RWPE2 (cell line): ENCODE measurements around the gene ZNF423.

Experiments
- ATAC-seq: fragments of 200-7000 bp; cut with Tn5 transposase; 3 replicates; pipeline ENCODE4 v1.9.1; 2021; ENCODE audit warnings: low read depth
- DNase-seq: peaks from one replicate; pipeline ENCODE4 v3.0.0-alpha.2; 2020; ENCODE audit warnings: low spot score
- H3K27ac ChIP-seq: fragments of 450-650 bp; 2 replicates; pipeline ENCODE4 v1.5.1; 2017; ENCODE audit warnings: mild to moderate bottlenecking; ENCODE audit not compliant: poor library complexity, severe bottlenecking
- H3K27me3 ChIP-seq: fragments of 250-450 bp; sonication (Bioruptor Pico); 2 replicates; pipeline ENCODE4 v1.5.1; 2021; ENCODE audit warnings: mild to moderate bottlenecking, moderate library complexity; ENCODE audit not compliant: insufficient read depth, poor library complexity, severe bottlenecking
- H3K36me3 ChIP-seq: fragments of 250-450 bp; sonication (Bioruptor Pico); 2 replicates; pipeline ENCODE4 v1.5.1; 2020; ENCODE audit warnings: low read depth, mild to moderate bottlenecking, moderate library complexity
- H3K4me1 ChIP-seq: fragments of 250-450 bp; sonication (Bioruptor Pico); 2 replicates; pipeline ENCODE4 v1.5.1; 2021; ENCODE audit warnings: mild to moderate bottlenecking, moderate library complexity; ENCODE audit not compliant: insufficient read depth, poor library complexity, severe bottlenecking
- H3K4me3 ChIP-seq: fragments of 250-450 bp; sonication (Bioruptor Pico); 2 replicates; pipeline ENCODE4 v1.5.1; 2021; ENCODE audit warnings: mild to moderate bottlenecking, moderate library complexity; ENCODE audit not compliant: severe bottlenecking
- H3K9me3 ChIP-seq: fragments of 250-450 bp; sonication (Bioruptor Pico); 2 replicates; pipeline ENCODE4 v1.5.1; 2021; ENCODE audit warnings: mild to moderate bottlenecking, moderate library complexity; ENCODE audit not compliant: severe bottlenecking
- TF ChIP-seq, protein P1 (sequence below): fragments of 450-650 bp; IDR thresholded peaks from one replicate; pipeline ENCODE4 v1.5.1; 2017; ENCODE audit warnings: mild to moderate bottlenecking, moderate library complexity; ENCODE audit not compliant: poor library complexity, severe bottlenecking

Gene ZNF423

GRCh38 chr16:49839017-49839825, 16.7 kb downstream of the ZNF423 start:
- Histone ChIP-seq H3K36me3 (no peaks in the 10 kb centered on the region), H3K4me1 (no peaks in the 10 kb centered on the region), H3K4me3 (no peak overlapping the region), H3K9me3 (no peaks in the 10 kb centered on the region), H3K27ac (no peak overlapping the region), H3K27me3 (peaks cover 35% of the 10 kb centered on the region)
- DNase-seq (no peak), ATAC-seq (no peak)
- TF ChIP-seq, protein P1, sequence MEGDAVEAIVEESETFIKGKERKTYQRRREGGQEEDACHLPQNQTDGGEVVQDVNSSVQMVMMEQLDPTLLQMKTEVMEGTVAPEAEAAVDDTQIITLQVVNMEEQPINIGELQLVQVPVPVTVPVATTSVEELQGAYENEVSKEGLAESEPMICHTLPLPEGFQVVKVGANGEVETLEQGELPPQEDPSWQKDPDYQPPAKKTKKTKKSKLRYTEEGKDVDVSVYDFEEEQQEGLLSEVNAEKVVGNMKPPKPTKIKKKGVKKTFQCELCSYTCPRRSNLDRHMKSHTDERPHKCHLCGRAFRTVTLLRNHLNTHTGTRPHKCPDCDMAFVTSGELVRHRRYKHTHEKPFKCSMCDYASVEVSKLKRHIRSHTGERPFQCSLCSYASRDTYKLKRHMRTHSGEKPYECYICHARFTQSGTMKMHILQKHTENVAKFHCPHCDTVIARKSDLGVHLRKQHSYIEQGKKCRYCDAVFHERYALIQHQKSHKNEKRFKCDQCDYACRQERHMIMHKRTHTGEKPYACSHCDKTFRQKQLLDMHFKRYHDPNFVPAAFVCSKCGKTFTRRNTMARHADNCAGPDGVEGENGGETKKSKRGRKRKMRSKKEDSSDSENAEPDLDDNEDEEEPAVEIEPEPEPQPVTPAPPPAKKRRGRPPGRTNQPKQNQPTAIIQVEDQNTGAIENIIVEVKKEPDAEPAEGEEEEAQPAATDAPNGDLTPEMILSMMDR, result no peak

GRCh38 chr16:49838441-49839016, 17.4 kb downstream of the ZNF423 start:
- H3K27ac ChIP-seq, result no peak overlapping the region
- no peak for ATAC-seq
- H3K4me1 ChIP-seq, result no peaks in the 10 kb centered on the region
- H3K9me3 ChIP-seq, result no peaks in the 10 kb centered on the region
- H3K4me3 ChIP-seq, result no peak overlapping the region
- TF ChIP-seq, protein P1, result no peak
- H3K36me3 ChIP-seq, result no peaks in the 10 kb centered on the region
- peaks cover 35% of the 10 kb centered on the region for H3K27me3 ChIP-seq
- no peak for DNase-seq

DNA sequence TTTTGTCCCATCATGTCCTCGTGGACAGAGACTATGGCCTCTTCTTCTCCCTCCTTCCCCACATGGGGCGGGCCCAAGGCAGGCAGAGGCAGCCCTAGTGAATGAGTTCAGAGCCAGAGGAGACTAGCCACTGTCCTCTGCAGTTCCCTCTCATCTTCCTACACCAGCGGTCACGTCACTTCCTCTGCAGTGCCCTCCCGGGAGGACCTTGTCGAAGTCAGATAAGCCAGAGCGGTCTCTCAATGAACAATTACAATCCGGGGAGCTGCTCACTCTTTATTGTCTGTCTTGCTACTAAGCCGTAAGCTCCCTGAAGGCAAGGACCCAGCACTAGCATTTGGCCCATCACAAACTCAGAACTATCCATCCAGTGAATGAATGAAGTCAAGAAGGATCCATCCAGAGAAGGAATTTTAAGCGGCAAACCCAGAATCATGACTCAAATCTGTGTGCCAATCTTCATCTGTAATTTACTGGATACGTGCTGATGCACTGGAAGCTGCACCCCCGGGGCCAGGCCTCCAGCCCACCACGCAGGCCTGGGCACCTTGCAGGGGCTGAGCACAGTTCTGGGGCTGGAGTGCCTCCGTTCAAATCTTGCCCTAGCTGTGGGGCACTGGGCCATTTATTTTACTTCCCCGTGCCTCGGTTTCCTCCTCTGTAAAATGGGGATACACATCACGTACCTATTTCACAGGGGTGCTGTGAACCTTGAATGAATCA, 18.1 kb downstream of the ZNF423 start:
- peaks cover 35% of the 10 kb centered on the region for H3K27me3 ChIP-seq
- no peak overlapping the region for H3K27ac ChIP-seq
- H3K4me3 ChIP-seq, result no peak overlapping the region
- H3K4me1 ChIP-seq, result no peaks in the 10 kb centered on the region
- no peaks in the 10 kb centered on the region for H3K9me3 ChIP-seq
- DNase-seq (no peak), ATAC-seq (no peak)
- TF ChIP-seq, protein P1, result no peak
- no peaks in the 10 kb centered on the region for H3K36me3 ChIP-seq

DNA sequence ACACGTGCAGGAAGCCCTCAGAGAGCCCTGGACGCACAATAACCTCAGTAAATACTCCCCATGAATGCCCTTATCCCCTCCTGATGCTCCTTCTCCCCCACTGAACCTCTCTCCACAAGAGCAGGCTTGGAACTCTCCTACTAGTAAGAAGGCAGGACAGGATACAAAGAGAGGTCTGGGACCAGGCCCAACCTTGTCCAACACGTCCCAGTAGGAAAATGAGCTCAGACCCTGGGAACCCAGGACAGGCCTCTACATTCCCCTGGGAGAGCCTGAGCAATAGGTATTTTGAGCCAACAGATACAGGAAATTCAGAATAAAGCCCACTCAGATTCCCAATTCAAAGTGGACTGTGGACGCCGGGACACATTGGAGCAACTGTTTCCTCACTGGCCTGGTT, 19.2 kb downstream of the ZNF423 start:
- H3K27me3 ChIP-seq, result peaks cover 35% of the 10 kb centered on the region
- TF ChIP-seq, protein P1, result no peak
- no peak overlapping the region for H3K4me3 ChIP-seq
- ATAC-seq (no peak; the same call in 2 of the 3 replicates), DNase-seq (no peak)
- no peaks in the 10 kb centered on the region for H3K36me3 ChIP-seq
- no peaks in the 10 kb centered on the region for H3K9me3 ChIP-seq
- H3K27ac ChIP-seq, result no peak overlapping the region
- no peaks in the 10 kb centered on the region for H3K4me1 ChIP-seq
